GM18517 (cell line): ENCODE measurements around the gene CABP4.
"Not testable (repeated sequence)": the region's sequence is repeated elsewhere in the genome, so short reads cannot be mapped to it uniquely, and the experiment has no call there.

ENCODE experiments used
- ATAC-seq: cut with Tn5 transposase; IDR thresholded peaks from one replicate; pipeline ENCODE4 v1.9.1; 2021; ENCODE audit warnings: mild to moderate bottlenecking, moderate library complexity; ENCODE audit not compliant: unreplicated experiment

The CABP4 gene

DNA sequence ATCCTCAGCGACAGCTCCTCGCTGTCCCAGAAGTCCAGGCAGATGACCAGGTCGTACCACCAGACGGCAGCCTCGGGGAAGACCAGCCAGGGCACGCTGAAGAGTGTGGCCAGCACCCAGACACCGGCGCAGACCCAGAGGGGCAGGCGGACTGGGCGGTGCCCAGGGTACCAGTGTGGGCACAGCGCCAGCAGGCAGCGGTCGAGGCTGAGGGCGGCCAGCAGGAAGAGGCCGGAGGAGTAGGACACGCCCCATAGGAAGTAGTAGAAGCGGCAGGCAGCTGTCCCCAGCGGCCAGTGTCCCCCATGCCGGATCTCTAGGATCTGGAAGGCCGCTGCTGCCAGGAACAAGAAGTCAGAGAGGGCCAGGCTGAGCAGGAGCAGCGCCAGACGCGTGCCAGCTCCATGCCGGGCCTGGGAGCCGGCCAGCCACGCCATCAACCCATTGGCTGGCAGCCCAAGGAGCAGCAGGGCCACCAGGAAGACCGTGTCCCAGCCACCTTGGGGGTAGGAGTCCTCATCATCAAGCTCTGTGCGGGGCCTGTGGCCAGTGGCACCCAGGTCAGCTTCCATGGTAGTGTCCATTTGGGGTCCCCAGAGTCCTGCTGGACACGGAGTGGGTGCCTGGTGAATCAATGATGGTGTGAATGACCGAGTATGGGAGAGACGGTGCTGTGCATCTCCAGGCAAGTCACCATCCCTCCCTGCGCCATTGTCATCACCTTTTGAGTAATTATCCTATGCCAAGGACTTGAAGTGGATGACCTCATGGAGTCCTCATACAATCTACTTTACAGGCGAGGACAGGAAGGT lies 2.8 kb upstream of the CABP4 start, which contains the start of gene GPR152:
TSS of gene GPR152 (minus strand) at position 589 of the 812 bp plus-strand sequence. CDS start at position 584, 5 bp downstream.
- ATAC-seq, result no peak

DNA sequence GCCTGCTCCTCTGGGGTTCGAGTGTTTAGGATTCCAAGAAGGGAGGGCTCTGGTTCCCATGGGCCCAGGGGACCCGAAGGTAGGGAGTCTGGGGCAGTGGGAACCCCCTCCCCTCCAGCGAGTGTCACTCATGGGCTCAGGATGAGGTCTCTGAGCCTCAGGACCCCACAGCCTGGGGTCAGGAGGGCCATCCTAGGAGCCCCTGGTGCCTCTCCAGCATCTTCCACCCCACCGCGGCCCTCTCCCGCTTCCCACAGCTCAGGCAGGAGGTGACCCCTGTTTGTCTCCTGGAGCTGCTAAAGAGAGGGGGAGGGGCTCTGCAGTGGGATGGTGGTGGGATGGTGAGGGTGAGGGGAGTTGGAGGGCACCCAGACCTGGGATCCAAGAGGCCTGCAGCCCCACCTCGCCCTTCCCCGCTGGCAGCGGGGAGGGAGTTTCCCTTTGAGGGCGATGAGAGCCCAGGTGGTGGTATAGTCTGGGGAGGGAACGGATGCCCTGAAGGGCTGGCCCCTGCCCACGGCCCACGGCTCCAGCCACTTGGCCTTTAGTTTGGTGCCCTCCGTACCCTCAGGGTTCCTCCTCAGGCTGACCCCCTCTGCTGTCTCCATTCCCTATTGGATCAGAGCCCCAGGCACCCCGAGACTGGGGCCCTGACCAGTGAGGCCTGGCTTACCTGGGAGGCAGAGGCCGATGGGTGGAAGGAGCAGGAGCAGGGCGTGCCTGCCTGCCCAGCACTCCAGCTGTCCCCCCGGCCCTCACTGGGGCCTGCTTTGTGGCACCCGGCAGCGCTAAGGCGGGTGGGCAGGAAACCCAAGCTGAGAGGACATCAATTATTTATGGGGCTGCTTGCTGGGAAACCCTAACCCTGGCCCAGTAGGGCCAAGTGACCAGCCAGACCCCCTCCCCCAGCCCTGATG lies 1.1 kb upstream of the CABP4 start:
- no peak for ATAC-seq

DNA sequence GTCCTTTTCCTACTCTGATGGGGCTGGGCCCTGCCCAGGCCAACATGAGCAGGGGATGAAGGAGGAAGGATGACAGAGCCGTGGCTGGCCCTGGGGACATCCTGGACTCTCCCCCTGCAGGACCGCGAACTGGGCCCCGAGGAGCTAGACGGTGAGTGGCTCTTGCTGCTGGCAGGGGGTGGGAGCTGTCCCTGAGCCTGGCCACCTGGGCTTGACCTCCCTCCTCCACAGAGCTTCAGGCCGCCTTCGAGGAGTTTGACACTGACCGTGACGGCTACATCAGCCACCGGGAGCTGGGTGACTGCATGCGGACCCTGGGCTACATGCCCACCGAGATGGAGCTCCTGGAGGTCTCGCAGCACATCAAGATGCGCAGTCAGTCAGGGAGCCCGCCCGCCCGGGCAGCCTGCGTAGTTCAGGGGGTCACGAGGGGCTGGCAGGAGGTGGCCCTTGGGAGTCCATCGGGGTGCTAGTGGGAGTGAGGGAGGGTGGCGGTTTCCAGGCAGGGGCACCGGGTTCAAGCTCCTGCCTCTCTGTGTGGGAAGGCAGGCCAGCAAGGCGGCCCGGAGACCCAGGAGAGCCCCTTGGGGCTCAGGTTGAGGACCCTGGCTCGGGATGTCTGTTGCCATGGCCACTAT lies 1.0 kb downstream of the CABP4 start:
- ATAC-seq, result no peak

DNA sequence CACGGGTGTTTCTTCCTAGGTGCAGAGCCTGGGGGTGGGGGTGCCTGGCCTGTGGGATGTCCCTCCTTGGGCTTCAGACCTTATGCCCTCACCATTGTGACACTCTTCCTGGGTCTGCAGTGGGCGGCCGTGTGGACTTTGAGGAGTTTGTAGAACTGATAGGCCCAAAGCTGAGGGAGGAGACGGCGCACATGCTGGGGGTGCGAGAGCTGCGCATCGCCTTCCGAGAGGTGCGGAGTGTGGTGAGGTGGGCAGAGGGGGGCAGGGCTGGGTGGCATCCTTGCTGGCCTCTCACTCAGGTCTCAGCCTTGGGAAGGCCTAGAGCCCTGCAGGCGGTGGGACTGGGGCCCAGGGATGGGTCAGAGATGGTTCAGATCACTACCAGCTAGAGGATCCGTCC lies 2.3 kb downstream of the CABP4 start:
- ATAC-seq, result no peak

DNA sequence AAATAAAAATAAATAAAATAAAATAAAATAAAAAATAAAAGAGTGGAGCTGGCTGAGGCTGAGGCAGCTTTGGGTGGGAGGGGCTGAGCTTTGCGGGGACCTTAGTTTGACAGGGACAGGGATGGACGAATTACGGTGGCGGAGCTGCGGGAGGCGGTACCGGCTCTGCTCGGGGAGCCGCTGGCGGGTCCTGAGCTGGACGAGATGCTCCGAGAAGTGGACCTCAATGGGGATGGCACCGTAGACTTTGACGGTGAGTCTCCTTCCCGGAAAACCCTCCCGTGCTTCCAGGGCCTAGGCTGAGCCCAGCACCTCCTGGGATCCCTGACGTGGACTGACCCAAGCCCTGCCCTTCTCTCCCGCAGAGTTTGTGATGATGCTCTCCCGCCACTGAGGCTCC lies 3.1 kb downstream of the CABP4 start:
- ATAC-seq, result no peak

DNA sequence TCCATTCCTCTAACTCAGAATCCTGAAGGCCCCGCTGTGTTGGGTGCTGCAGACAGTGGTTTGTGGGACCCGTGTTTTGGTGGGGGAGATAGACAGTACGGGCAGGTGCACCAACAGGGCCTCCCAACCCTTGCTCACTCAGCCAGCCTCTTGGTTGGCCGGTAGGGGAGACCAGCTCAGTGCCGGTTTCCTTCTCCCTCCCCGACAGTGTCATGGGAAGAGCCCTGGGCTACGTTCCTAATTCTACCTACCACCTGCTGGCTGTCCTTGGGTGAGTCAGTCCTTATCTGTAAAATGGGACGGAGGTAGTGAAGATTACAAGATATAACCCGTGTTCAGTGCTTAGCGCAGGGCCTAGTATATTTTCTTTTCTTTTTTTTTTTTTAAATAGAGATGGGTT lies 8.0 kb downstream of the CABP4 start:
- ATAC-seq, result no peak

DNA sequence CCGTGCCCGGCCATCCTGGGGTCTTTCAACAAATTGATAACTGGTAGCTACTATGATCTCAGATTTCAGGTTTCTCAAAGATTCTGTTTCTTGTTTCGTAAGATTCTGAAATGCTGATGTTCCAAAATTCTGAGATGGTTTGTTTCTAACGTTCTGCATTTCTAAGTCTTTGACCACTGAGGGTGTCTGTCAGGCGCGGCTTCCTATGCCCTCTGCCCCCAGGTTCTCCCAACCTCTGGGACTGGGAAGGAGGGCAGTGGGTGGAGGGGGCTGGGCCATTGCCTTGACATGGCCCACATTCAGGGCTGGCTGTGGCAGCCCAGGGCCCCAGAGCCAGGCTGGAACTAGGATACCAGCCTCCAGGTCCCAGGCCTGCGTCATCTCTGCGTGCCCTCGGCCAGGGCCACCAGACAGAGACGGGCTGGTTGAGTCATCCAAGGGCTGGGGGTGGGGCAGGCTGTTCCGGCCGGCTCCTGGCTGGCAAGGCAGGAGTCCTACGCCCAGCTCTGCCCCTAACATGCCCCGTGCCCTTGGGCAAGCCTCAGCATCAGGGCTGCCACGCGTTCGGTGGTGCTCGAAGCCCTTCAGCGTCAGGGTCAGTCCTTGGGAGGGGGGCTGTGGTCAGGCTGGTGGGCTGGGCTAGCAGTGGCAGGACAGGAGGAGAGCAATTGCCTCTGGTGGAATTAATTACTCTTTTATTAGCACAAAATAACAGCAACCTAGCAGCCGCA lies 8.7 kb downstream of the CABP4 start:
- no peak for ATAC-seq

DNA sequence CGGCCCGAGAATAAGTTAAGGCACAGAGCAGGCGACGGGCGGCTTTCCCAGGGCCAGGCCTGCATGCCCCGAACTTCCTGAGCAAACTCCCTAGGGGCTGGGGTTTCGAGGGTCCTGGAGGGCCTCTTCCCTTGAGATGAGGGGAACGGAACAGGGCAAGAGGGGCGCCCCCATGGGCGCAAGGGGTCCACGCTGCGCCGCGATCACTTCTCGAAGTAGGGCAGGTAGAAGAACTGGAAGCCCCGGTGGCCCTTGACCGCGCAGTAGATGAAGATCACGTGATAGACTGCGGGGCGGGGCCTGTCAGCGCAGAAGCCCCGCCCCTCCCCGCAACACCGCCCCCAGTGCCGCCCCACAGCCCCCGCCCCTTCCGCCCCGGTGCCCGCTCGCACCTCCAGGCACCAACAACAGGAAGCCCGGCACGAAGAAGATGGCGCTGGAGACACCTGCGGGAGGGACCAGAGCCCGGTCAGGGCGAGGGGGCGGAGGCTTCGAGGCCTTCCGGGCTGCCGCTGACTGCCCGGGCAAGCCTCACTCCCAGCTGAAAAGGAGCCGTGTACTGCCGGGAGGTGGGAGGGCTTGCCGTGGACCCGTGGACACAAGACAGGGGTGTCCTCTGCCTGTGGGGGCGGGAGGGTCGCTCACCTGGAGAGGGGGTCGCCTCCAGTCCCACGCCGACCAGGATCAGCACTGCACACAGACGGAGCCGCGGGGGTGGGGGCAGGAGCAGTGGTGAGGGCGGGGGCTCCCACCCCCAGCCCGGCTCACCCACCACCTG lies 9.4 kb downstream of the CABP4 start:
- ATAC-seq, result peak; percentile 52

DNA sequence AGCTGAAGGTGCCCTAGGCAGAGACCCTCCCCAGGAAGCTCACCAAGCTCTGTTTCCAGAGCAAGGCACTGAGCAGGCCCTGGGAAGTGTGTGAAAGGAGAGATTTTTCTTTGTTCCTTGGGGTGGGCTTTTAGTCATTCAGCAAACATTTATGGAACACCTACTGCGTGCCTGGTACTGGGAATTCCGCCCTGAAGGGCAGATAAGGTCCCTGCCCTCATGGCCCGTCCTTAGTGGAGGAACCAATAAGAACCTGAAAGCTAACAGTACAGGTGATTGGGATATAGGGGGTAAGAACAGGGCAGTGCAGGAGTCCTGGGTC lies 10.0 kb downstream of the CABP4 start:
- ATAC-seq, result no peak

DNA sequence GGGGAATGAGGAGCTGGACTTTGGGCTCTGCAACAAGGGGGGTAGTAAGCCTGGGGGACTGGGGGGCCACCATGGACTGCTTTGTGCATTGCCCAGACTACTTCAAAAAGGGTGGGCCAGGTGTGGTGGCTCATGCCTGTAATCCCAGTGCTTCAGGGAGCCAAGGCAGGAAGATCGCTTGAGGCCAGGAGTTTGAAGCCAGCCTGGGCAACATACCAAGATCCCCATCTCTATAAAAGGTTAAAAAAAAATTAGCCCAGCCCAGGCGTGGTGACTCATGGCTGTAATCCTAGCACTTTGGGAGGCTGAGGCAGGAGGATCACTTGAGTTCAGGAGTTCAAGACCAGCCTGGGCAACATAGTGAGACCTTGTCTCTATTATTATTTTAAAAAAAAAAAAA lies 10.4 kb downstream of the CABP4 start:
- ATAC-seq, result not testable (repeated sequence)

DNA sequence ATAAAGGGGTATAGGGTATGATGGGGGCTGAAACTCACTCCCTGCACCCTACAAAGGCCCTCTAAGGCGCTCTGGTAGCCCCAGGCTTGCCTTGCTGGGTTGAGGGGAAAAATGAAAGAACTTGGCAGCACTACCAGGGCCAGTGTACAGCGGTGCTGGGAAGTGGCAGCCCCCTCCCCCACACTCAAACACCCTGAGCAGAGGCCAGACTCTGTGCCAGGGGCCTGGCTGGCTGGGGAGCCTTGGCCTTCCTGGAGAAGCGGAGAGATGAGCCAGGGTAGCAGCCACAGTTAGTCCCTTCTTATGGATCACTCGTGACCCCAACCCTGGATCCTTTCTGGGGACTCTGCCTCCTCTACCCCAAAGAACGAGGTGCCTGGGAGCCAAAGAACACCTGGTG lies 11.2 kb downstream of the CABP4 start:
- ATAC-seq, result no peak

DNA sequence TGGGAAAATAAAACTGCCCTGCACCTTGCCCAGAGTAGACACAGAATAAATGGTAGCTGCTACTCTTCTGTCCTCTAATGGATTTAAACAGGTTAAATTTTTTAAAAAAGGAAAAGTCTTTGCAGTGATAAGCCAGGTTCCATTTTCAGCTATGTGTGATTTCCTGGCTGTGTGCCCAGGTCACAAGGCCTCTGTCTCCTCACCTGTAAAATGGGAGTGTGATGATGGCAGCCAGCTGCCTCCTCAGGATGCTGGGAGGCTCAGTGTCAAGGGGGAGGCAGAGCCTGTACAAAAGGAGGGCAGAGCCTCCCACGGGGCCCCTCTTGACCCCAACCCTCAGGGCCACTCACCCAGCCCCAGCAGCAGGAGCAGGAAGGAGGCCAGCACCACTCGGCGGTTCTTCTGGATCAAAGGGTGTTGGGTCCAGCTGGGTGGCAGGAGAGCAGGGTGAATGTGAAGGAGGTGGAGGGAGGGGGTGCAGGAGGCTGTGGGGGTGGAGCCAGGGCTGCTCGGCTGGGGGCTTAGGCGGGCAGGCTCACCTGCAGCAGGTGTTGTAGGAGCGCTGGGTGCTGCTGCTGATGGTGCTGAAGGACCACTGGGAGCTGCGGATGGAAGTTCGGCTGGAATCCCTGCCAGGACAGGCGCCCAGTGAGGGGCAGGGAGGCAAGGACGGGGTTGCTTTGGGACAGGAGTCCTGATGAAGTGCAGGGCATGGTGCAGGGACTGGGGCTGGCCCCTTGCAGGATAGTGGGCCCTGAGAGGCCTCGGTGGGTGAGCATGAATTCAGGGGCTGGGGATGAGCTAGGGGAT lies 12.0 kb downstream of the CABP4 start:
- ATAC-seq, result no peak

DNA sequence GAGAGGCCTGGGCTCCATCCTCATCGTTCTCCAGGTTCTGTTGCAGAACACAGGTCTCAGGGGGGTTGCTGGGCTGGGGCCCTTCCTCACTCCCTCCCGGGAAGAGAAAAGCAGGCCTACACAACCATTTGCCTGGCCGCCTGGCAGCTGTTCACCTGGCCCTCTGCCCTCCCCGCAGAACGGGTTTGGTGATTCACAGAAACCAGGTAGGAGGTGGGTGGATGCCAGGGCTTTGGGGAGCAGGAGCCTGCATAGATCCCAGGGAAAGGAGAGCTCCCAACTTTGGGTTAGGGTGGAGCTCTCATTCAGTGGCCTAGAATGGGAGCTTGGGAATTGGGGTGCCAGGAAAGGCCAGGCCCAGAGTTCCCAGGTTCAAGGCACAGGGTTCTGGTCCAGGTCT lies 12.9 kb downstream of the CABP4 start:
- ATAC-seq, result no peak

DNA sequence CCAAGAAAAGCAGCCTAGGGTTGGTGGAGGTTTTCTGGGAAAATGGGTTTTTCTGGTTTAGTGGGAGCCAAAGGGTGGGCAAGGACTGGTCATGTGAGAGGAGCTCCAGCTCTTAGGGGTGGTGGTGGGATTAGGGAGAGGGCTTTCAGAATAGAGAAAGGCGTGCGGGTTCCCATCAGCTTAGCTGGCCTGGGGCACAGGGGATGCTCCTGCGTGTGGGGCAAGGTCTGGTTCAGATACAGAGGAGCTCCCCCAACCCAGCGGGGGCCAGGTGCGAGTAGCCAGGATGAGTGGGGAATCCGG lies 13.3 kb downstream of the CABP4 start:
- ATAC-seq, result no peak

DNA sequence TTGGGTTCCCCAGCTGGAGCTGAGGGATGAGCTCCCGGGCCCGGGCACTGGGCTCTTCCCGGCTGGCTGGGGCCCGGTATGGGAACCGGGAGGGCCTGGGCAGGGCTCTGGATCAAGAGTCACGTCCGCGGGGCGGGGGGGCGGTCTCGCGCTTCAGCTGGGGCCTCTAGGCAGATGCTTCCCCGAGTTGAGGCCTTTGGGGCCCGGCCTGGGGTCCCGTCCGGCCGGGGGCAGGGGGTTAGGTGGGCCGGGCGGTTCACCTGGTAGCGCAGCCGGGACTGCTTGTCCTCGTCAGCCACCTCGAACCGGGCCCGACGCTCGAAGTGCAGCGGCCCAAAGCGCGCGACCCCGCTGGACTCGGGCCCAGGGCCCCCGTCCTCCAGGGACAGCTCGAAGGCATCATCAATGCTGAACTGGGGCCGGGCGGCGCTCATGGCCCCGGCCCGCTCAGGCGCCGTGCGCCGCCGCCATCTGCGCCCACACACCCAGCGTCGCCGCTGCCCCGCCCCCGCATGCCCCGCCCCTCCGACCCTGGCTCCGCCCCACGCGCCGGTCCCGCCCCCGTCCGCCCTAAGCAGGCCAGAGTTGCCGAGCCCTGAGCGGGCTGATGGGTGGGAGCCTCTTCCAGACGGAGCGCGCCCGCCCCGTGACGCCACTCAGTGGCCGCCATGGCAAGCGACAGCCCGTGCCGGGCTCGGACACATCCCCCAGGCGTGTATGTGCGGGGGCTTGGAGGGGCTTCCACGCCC lies 13.8 kb downstream of the CABP4 start, which contains the start of gene TMEM134:
TSS of gene TMEM134 (minus strand) at position 493 of the 749 bp plus-strand sequence. CDS start at position 434, 59 bp downstream.
- ATAC-seq, result peak; percentile 41

DNA sequence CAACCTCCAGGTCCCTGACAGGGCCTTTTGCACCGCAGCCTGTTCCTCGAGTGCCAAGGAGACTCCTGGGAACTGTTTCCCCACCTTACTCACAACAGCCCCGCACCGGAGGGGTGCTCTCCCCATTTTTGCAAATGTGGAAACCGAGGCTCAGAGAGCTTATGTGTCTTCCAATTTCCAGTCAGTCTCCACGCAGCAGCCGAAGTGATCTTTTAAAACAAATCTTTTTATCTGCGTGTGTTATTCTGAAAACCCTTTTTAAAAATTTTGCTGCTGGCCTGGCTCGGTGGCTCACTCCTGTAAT lies 14.3 kb downstream of the CABP4 start:
- peak; percentile 7 for ATAC-seq

DNA sequence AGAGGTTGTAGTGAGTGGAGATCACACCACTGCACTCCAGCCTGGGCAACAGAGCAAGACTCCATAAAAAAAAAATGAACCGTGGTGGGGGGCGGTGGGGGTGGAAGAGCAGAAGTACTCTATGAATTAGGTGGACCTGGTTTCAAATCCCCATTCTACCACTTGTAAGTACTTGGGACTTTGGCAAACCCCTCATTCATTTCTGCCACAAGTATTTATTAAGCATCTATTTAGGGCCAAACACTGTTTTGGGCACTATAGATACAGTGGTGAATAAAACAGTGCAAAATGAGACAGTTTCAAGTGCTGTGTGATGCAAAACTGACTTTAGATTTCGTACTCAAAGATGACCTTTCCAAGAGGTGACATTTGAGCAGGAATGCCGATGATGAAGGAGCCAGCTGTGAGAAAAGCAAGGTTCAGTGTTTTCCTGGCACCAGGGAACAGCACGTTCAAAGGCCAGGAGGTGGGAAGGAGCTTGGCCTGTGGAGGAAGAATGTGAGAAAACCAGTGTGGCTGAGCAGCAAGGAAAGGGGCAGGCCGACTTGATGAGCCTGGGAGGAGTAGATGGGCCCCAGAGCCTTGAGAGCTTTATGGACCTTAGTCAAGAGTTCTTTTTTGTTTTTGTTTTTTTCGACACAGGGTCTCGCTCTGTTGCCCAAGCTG lies 15.3 kb downstream of the CABP4 start:
- ATAC-seq, result no peak

DNA sequence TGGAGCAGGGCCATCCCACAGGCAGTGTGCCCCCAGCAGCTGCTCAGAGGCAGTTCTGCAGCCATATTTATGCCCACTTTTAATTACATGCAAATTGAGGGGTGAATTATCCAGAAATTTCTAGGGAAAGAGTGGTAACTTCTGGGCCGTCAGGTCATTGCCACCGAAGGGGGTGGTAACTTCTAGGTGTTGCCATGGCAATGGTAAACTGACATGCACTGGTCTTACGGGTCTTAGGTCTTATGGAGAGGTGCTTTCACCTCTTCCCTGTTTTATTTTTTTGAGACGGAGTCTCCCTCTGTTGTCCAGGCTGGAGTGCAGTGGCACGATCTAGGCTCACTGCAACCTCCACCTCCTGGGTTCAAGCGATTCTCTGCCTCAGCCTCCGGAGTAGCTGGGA lies 17.7 kb downstream of the CABP4 start:
- no peak for ATAC-seq
